VCaP (cell line): ENCODE measurements around the gene NCOA6.
A peak's percentile ranks its signal among the peaks of the same experiment; 100 is the strongest.
"Not testable (repeated sequence)": the region's sequence is repeated elsewhere in the genome, so short reads cannot be mapped to it uniquely, and the experiment has no call there.

ENCODE experiments used
- H3K27ac ChIP-seq: fragments of 450-650 bp; 2 replicates; pipeline ENCODE4 v1.5.1; 2017
- TF ChIP-seq, protein P1 (sequence below): fragments of 450-650 bp; conservative IDR thresholded peaks from 2 replicates; pipeline ENCODE4 v1.5.1; 2017; ENCODE audit warnings: mild to moderate bottlenecking, moderate library complexity

Gene NCOA6

DNA sequence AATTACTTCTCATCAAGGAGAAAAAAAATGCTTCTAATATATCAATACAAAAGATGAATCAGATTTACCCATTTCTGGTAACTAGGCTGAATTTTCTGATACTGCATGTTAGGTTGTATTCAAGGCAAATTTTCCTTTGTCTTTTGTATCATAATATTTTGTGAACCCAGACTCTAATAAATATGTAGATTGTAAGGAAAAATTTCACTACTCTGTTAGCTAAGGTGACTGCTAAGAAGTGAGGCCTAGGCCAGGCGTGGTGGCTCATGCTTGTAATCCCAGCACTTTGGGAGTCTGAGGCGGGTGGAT lies 108.6 kb downstream of the NCOA6 start:
- TF ChIP-seq, protein P1, sequence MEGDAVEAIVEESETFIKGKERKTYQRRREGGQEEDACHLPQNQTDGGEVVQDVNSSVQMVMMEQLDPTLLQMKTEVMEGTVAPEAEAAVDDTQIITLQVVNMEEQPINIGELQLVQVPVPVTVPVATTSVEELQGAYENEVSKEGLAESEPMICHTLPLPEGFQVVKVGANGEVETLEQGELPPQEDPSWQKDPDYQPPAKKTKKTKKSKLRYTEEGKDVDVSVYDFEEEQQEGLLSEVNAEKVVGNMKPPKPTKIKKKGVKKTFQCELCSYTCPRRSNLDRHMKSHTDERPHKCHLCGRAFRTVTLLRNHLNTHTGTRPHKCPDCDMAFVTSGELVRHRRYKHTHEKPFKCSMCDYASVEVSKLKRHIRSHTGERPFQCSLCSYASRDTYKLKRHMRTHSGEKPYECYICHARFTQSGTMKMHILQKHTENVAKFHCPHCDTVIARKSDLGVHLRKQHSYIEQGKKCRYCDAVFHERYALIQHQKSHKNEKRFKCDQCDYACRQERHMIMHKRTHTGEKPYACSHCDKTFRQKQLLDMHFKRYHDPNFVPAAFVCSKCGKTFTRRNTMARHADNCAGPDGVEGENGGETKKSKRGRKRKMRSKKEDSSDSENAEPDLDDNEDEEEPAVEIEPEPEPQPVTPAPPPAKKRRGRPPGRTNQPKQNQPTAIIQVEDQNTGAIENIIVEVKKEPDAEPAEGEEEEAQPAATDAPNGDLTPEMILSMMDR, result no peak
- no peak overlapping the region for H3K27ac ChIP-seq

DNA sequence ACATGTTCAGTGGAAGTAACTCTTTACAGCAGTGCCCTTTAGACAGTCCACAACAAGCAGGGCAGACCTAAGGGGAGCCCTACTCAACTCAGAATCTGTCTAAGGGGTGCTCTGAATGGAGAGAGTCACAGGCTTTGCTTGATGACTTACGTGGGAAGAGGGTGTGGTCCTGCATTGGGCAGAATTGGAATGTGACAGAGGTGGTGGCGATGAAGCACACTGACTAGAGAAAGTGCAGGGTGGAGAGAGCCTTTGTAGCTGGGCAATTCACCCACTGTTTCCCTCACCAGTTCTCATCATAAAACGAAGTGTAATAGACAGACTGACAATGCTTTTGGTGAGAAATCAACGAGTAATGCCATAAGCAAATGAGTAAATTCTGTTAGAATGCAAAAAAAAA lies 110.1 kb downstream of the NCOA6 start:
- TF ChIP-seq, protein P1, result no peak
- no peak overlapping the region for H3K27ac ChIP-seq

DNA sequence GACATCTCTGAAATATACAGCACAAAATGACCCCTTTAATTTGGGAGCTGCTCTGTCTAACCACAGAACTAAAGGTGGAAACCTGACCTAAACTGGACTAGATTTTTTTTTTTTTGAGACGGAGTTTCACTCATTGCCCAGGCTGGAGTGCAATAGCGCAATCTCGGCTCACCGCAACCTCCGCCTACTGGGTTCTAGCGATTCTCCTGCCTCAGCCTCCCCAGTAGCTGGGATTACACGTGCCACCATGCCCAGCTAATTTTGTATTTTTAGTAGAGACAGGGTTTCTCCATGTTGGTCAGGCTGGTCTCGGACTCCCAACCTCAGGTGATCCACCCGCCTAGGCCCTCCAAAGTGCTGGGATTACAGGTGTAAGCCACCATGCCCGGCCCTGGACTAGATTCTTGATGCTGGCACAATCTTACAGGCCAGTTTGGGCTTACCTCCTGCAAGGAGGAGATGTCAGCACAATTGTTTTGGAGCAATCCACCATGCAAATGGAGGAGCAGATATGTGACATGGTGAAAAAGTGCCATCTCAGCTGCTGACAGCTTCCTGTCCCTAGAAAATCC lies 111.4 kb downstream of the NCOA6 start:
- H3K27ac ChIP-seq, result not testable (repeated sequence)

DNA sequence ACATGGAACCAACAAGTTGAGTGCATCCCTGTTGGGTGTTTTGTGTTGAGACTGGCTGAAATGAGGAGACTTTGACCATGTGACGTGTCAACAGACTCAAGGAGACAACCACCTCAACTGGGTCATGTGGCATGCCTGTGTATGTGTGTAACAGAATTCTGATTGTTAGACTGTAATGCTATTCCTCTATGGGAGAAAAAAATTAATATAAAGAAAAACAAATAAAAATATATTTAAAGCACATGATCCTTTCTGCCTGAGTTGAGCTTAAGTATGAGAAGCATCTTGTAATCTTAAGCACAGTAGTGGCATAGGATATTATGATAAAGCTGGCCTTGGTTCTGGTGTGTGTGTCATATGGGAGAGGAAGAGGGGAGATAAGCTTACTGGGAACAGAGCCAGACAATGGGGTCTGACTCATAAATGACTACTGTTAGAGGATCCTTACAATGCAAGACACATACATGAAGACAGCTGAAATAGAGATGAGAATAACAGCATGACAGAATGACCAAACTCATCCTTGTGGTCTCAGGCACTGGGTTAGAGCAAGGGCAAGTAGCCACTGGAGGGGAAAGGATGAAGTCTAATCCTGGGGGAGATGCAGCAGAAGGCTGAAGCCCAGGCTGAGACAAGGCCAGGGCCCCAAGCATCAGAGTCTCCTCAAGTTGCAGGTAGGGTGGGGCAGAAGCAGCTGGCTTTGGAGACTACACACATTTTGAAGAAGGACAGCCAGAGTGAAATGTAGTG lies 112.1 kb downstream of the NCOA6 start:
- H3K27ac ChIP-seq, result no peak overlapping the region
- TF ChIP-seq, protein P1, result no peak

DNA sequence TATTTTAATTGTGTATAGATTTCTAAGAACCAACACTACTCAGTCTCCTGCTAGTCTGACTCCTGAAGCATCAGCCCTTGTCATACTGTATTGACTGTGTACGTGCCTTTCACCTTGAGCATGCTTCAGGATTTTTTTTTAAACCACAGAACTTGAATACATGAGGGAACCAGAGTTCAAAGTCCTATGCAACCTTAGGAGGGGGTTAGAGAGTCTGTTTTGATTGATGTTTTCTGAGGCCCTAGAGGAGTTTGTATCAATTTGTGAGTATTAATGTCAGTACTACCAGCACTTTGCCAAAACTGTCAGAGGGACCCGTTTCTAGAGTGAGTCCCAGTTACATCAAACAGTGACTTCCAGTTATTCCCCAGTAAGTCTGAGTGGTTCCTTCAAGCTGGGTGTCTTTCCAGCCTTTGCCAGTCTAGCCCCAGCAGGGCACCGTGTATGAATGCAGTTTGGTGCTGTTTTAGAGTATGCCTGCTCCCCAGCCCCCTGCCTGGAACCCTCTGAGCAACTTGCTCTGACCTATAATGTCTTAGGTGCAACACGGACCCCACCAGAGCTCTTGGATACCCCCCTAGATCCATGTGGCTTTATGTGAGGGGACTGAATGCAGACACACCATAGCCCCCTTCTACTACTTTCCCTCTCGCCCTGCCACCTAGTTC lies 112.8 kb downstream of the NCOA6 start:
- H3K27ac ChIP-seq, result no peak overlapping the region
- TF ChIP-seq, protein P1, result no peak

DNA sequence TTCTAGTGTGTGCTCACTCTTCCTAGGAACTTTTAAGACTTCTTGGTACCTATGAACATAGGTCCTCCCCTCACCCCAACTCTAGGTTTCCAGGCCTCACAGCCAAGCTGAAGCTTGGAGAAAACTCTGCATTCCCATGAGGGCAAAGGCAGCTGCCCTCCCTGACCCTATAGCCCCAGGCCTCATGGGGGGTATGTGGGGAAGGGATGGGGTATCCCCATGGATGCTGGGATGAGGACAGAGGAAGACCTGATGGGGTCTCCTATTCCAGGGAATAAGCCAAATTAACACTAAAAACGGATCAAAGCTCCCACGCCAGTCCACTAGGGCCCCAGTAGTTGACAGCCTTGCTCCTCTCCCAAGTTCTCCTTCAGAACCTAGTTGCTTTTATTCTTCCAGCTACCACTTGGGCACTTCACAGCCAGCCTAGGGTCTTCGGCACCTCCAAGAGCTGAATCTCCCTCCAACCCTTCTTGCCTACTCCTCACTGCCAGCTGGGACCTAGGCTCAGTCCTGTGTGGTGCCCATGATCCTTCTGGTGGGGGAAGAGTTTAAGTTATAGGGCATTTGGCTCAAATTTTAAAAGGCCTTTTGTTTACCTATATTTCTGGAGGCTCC lies 113.5 kb downstream of the NCOA6 start:
- no peak overlapping the region for H3K27ac ChIP-seq
- TF ChIP-seq, protein P1, result no peak

DNA sequence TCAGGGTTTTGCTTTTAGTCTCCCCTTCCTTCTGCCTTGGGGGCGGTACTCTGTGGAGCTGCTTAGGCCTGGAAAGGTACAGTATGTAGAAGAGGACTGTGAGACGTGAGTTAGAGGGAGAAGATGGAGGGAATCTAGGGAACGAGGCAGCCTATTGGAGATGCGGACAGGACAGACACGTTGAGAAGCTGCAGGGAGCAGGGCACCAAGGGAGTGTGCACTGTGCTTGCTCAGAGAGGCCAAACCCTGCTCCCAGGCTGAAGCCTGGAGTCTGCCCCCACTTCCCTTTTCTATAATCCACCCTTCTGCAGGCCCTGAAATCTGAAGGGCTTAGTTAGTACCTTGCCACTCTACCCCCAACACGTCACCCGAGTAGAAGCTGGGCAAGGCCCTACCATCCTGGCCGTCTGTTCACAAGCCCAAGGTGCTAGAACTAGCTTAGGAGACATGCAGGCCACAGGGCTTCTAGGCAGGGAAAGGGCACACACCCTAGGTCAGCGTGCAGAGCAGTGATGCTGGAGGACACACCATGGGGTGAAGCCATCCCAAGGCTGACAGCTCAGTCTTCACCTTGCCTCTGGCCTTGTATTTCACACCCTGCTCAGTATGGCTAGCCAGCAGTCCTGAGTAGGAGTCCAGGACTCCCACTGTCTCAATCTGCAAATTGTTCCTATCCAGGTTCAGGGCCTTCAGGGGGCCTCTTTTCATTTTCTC lies 114.4 kb downstream of the NCOA6 start:
- H3K27ac ChIP-seq, result peak overlapping the region; percentile 92
- TF ChIP-seq, protein P1, result no peak
